Measurements from ENCODE around the gene AADACL2.
"Not testable (repeated sequence)": the region's sequence is repeated elsewhere in the genome, so short reads cannot be mapped to it uniquely, and the experiment has no call there.

AADACL2 gene

DNA sequence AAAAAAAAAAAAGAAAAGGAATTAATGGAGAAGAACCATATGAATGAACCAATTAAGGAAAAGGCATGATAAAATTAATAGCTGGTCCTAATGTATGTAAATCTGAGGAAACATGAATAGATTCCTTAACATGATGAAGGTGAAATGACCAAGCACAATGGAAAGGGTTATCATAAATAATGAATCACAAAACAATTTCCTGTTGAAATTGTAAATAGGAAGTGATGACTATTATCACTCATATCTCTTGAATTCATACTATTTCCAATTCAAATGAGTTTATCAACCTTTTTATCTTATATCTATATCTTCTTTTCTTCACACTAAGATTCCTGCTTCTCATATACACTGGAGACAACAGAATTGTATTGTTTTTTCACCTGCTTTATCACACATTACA is 32.0 kb downstream of the AADACL2 start:
- no peak for DNase-seq (ENCODE audit: low read depth)

DNA sequence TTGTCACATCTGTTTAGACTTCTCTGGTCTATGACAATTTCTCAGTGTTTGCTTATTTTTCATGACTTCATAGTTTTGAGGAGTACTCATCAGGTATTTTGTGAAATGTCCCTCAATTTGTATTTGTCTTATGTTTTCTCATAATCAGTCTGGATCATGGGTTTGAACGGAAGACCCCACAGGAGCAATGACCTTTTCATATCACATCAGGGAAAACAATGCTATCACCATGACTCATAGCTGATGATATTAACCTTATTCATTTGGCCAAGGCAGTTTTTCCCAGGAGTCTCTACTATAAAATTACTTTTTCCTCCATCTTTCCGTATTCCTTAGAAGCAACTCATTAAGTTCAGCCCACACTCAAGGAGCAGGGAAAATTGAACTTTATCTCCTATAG is 32.7 kb downstream of the AADACL2 start:
- no peak for DNase-seq (ENCODE audit: low read depth)

DNA sequence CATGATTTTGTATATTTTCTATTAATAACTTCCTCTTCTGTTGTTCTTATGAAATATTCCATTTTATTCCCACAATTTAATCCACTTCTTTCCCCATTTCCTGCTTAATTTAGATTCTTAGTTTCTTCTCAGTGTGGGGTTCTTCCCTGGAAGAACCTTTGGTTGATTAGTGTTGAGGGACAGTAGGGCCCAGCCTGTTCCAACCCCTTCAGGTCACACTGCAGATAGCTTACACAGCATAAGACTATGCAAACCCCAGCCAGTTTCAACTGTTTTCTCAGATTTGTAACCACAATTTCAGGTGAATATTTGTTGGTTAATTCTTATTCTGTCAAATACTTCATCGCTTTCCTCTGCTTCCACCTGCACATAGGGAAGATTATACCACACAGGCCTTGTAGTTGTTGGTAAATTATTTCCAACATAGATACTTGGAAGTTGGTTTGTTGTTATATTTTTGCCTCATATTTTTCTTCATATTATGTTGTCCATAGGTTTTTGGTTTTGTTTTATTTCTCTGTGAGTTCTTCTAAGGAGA is 34.7 kb downstream of the AADACL2 start:
- DNase-seq (ENCODE audit: low read depth): no peak

DNA sequence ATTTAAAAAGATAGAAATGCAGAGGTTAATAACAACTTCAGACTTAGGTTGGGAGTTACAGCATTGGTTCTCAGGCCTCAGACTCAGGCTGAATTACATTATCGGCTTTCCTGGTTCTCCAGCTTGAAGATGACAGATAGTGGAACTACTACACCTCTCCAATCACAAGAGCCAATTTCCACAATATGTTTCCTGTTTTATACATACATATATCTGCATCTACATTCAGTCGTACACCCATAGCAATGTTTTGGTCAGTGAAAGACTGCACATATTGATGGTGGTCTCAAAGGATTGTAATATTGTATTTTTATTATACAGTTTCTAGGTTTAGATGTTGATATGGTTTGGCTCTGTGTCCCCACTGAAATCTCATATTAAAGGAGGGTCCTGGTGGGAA is 35.4 kb downstream of the AADACL2 start:
- no peak for DNase-seq (ENCODE audit: low read depth)

DNA sequence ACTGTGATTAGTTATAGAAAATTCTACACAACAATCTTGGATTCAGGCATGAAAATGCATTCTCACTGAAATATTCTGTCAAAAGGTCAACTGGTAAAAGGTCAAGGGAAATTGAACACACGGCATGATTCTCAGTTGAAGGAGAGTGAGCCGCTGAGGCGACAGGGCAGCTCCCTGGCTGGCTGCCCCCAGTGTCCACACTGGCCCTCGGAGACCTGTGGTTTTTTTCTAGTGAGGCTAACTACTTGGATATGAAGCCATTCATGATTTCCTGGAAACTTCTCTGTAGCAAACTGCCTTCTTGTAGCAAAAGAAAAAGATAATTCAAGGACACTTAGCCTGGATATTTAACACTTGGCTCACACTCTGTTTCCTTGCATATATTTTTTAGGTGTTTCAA is 37.2 kb downstream of the AADACL2 start:
- no peak for DNase-seq (ENCODE audit: low read depth)

DNA sequence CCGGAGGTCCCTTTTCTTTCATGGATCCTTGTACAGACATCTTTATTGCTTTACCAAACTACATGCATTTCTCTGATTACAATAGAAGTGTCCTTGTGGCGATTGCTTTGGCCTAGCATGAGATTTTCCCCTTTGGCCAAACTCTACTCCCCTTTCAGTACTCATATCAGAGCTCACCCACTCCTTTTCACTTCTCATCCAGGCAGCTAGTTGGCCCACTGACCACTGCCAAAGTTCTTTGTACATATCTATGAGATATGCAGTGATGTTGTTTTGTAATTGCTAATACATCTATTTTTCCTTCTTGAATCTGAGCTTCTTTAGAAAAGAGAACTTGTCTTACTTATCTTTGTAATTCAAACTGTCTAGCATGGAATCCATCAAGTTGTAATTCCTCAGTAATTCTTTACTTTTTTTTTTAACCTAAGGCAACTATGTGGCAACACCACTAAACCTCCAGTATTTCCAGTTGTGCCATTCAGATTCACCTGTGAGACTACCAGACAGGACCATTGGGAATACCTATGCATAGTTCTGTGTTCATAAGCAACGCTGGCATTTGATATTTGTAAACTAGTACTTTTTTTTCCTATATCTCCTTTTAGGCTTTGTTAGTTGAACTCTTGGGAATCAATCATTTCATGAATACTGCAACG is 39.2 kb downstream of the AADACL2 start:
- no peak for DNase-seq (ENCODE audit: low read depth)

DNA sequence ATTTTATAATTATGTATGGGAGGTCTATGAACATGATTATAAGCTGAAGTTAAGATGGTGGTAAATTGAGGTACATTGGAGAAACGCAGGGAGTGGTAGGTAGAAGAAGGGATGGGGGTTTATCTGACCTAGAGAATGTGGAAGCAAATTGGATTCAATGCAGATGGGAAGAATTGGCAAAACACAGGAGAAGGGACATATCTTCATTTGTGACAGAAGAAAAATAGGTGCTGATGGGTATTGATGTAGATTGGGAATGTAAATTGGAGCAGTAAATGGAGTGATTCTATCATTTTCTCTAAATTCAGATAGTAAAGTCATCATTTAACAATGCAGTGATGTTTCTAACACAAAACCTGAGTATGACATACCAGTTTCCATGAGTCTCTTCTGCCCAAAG is 40.5 kb downstream of the AADACL2 start:
- DNase-seq (ENCODE audit: low read depth): no peak

DNA sequence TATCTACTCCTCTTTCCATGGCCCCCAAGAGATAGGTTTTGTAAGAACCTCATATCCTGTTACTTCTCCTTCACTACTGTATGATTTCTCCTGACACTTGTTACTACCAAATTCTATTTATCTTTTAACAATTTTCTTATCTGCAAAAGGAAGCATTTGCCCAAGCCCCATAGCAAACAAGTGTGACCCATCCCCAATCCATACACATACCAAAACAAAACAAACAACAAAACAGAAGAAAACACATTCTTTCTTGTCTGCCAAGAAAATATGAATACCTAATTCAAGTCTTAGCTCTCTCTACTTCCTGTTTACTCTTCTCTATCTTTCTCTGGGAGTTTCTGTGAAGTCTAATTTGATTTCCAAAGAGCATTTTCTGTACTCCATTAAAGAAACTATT is 41.2 kb downstream of the AADACL2 start:
- DNase-seq (ENCODE audit: low read depth): no peak

DNA sequence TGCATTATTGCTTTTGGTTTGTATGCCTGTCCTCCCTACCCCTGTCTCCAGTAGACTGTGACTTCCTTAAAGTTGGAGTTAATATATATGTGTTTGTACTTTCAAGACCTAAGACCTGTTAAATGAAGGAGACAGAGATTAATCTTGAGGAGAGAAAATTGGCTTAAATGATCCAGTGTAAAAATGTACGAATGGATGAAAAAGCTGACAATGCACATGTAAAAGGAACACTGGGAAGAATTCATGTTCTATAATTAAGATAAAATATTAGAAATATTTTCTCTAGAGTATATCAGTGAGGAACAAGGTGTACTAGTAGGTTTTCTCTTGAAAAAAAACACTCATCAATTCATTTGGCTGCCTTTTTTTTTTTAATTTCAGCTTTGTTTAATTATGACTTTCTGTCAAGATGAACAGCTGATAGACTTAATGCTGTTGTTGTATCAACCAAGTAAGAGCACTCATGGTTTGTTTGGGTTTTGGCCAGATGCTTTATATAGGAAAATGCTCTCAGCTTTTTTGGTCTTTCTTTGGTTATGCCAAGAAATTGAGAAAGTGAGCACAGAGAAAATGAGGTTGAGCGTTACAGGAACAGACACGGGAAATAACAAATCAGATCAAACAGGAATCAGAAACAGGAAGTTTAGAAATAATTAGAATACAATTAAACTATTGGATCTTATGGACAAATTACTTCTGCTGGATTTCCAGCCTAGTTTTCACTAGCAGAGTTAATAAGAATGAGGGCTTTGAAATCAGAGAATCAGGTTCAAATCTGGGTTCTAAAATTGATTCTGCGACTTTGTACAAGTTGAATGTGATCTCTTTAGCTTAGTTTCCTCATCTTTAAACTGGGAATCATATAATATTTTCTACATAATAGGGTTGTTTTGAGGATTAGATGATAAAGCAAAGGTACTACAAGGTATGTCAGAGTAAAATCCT is 41.9 kb downstream of the AADACL2 start:
- no peak for DNase-seq (ENCODE audit: low read depth)

DNA sequence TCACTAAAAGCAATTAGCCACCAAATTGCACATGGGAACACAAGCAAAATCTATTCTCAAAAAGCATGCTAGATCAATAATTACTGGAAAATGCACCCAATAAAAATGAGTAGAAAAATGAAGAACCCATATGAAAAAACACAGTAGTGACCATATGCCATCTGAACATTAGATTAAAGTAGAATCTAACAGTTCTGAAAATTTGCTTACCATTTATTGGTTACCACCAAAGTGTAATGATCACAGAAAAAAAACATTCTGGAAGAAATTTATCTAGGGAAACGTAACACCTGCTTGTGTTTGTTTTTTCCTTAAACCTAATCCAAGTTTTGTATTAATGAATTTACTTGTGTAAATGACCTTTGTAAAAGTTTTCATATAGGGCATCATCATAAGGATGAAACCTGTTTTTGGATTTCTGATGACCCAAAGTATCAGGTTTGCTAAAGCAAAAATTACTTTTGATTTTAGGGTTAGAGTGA is 42.6 kb downstream of the AADACL2 start:
- no peak for DNase-seq (ENCODE audit: low read depth)

DNA sequence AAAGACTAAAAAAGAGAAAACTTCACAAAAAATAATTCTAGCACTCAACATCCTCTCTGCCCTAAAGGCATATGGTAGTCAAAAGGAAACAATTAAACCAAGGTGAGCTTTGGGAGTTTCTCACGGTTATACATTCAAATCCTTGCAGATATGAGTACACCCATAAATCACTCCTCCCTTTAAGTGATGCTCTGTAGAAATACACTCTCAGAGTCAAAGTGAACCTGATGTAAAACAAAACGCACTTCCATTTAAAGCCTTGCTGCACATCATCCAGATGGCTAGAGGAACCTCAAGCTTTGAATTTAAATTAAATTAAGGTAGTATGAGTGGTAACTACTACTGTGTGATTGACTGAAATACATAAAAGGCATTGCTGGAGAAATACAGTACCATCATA is 44.2 kb downstream of the AADACL2 start:
- no peak for DNase-seq (ENCODE audit: low read depth)

DNA sequence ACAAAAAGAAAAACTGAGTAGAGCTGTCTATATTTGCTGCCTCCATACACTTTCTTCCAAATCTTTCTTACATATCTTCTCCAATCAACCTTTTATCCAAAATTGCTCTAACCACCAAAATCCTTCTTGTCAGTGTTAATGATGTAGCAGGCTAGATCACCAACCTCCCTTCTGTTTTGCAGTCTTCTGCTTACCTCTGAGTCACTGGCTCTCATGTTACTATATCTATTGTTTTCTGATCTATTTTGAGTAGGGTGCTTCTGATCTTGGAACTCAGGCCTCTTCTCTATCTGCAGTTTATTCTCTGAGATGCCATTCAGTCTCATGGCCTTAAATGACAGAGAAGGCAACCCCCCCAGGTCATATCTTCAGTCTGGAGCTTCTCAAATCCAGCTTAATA is 53.9 kb downstream of the AADACL2 start:
- no peak for DNase-seq (ENCODE audit: low read depth)

DNA sequence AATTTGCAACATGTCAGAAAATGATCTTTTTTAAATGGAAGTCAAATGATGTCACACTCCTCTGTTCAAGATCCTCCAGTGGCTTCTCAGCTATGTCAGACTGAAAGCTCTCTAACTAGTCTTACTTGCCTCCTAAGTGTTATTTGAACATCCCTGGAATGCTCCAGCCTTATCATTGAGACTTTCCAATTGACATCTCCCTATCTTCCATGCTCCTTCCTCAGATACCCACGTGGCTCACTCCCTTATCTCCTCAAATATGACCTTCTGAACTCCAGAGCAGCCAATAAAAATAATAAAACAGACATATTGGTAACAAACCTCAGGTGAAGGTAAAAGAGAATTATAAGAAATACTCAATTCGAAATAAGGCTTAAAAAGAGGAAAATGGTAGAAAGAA is 54.7 kb downstream of the AADACL2 start:
- no peak for DNase-seq (ENCODE audit: low read depth)

DNA sequence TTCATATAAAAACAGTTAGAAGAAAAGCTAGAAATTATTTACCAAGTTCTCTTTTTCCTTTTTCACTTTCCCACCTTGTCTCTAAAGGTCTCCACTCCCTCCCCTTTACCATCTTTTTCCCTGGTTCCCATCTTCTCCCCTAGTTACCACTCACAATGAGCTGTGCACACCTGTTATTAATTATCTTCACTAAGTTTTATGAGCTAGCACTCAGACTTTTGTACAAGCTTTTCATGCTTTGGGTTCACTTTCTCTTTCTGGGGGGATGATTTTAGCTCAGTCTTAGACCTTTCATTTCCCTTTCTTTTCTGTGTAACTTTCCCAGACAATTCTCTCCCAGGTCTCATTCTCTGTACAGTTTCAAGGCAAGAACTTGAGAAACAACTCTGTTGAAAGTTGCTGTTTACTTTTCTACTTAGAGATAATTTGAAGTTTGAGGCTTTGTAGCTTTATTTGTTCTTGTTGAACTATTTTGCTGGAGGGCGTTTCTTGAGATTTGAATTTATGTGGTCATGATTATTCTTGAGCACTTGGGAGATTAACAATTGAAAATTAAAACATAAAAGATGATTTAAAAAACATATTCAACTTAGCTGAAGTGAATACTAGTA is 56.2 kb downstream of the AADACL2 start:
- DNase-seq (ENCODE audit: low read depth): no peak

DNA sequence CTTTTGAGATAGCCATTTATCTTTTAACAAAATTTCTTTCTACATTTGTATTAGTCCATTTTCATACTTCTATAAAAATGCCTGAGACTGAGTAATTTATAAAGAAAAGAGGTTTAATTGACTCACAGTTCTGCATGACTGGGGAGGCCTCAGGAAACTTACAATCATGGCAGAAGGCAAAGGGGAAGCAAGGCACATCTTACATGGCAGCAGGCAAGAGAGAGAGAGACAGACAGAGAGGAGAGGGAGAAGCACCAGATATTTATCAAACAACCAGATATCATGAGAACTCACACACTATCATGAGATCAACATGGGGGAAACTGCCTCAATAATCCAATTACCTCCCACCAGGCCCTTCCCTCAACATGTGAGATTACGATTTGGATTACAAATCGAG is 57.0 kb downstream of the AADACL2 start:
- DNase-seq (ENCODE audit: low read depth): not testable (repeated sequence)

DNA sequence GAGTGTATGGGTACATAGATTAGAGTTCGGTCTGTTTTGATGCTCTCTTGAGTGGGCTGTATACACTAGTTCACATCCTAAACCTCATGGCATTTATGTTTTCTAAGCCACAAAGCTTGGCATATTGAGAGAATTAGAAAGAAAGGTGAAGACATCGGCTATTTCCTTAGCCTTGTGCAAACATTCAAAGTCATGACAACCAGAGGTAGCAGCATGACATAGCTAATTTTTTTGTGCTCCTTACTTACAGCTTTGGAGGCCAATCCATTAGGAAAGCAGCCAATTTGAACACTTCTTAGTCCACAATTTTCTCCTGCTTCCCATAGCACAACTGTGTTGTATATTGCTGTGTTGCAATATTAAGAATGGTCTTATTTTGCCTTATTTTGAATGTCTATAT is 58.7 kb downstream of the AADACL2 start:
- no peak for DNase-seq (ENCODE audit: low read depth)

DNA sequence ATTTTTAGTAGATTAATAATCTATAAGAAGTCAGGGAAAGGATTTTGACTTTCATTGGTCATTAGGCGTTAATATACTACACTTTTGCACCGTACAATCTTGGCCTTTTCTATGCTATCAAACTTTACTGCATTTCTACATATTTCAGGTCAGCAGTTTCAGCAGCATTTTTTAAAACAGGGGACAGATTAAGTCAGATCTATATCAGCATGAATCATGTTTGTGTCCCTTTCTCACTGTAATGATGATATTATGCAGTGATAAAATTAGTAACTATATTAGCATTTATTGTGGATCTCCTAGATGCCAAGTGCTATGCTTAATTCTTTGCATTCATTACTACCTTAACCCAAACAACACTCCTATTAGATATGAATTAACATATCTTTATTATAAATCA is 59.9 kb downstream of the AADACL2 start:
- DNase-seq (ENCODE audit: low read depth): no peak

DNA sequence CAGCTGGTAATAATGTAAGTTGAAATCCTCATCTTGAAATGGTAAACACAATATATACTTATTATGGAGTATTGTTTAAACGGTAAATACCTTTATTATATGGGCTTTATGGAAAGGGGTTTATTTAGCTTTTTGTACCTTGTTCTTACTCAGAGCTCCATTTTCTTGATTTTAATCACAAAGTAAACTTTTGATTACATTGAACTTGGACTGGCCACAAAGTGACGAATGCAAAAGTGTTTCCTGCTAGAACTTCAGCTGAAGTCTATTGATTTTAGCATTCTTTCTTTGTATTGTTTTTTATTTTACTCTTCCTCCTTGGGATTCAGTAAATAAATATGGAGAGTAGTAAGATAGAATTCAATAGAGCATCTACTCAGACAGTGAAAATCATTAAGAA is 60.4 kb downstream of the AADACL2 start:
- DNase-seq (ENCODE audit: low read depth): no peak

DNA sequence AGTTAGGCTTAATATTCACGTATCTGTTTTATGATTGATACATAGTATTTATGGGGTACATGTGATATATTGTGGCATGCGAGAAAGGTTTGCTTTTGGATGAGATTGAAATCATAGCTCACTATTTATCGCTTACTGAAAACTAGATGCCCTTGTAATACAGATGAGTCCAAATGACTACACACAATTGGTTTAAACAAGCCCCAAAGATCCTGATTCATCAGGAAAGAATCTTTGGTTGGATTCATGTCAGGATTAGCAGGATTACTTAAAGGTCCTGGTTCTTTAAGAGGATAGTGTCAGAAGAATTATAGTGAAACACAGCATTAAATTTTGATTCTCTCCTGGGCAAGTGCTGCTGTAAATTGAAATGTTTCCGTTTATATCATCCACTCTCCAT is 61.5 kb downstream of the AADACL2 start:
- no peak for DNase-seq (ENCODE audit: low read depth)

DNA sequence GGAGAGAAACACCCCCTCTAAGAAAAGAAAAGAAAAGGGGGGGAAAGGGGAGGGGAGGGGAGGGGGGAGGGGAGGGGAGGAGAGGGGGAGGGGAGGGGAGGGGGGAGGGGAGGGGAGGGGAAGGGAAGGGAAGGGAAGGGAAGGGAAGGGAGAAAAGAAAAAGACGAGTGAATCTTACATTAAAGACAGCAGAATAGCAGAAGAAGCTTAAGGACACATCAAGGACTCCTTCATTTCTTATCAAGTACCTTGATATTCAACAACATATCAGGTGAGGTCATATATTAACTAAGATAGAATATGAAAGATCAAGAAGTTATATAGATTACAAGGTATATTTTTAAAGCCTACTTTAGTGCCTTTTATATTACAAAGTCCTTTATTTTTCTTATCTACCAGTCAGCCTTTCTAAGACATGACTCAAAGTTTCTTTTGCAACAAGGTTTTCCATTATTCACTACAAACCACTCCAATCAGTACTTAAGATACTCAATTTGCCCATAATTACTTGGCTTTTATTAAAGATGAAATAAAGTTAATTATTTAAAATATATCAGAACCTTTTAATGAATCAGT is 62.5 kb downstream of the AADACL2 start:
- no peak for DNase-seq (ENCODE audit: low read depth)

DNA sequence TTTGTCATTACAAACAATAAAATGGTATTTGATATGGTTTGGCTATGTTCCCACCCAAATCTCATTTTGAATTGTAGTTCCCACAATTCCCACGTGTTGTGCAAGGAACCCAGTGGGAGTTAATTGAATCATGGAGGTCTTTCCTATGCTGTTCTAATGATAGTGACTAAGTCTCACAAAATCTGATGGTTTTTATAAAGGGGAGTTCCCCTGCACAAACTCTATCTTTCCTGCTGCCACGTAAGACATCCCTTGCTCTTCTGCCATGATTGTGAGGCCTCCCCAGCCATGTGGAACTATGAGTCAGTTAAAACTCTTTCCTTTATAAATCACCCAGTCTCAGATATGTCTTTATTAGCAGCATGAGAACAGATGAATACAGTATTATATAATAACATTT is 64.7 kb downstream of the AADACL2 start:
- no peak for DNase-seq (ENCODE audit: low read depth)

DNA sequence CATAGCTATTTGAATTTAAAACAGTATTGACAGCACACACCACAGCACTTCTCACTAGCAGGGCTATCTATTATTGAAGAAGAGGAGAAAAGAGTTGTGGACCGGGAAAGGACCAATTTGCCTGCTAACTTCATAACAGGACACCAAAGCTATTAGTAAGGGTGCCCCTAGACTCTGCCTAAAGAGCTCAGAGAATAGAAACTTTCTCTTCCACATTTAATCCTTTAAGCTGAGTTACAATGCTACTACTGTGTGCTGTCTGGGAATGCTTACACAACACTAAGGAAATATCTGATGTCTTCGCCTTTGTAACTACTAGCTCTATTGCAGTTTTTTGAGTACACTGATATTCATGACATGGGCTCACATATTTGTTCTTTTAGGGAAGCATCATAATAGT is 66.7 kb downstream of the AADACL2 start:
- no peak for DNase-seq (ENCODE audit: low read depth)

All from stimulated activated CD8-positive, alpha-beta memory T cell treated with anti-CD3 and anti-CD28 coated beads, Interleukin-4, amount 100 ng/mL, for 24 hours (primary cell).